Muscle of leg (tissue), 11 donors: Measurements from ENCODE around the gene HP1BP3. TPM values are rescaled to one million over a fixed set of nuclear protein-coding genes. Genes with fewer than 3 reads are reported as not detected.

ENCODE experiments used
- DNase-seq: peaks from one replicate; pipeline ENCODE4 v3.0.0; 2013
- H3K27ac ChIP-seq: one replicate; pipeline ENCODE4 v1.5.1; 2013; ENCODE audit warnings: mild to moderate bottlenecking, low read length, control low read depth
- H3K27me3 ChIP-seq: one replicate; pipeline ENCODE4 v1.6.1; 2013; ENCODE audit warnings: low read length; ENCODE audit not compliant: control insufficient read depth, insufficient read depth
- H3K36me3 ChIP-seq: one replicate; pipeline ENCODE4 v1.6.1; 2013; ENCODE audit warnings: low read length; ENCODE audit not compliant: control insufficient read depth, insufficient read depth
- H3K4me1 ChIP-seq: one replicate; pipeline ENCODE4 v1.6.1; 2013; ENCODE audit warnings: low read length; ENCODE audit not compliant: control insufficient read depth, insufficient read depth
- H3K4me3 ChIP-seq: one replicate; pipeline ENCODE4 v1.5.1; 2013; ENCODE audit warnings: low read length, control low read depth
- H3K9me3 ChIP-seq: replicated peaks from 2 replicates; pipeline ENCODE4 v1.6.1; 2013; ENCODE audit warnings: low read depth, low read length; ENCODE audit not compliant: control insufficient read depth
- WGBS: methylation state at CpG from one replicate; pipeline ENCODE4 v1.1.5; 2013; ENCODE audit warnings: missing lambda C conversion rate; ENCODE audit not compliant: insufficient coverage; 5-methylcytosine and 5-hydroxymethylcytosine counted together
- polyA plus RNA-seq, 8 donors: library from polyadenylated mRNA; unstranded; fragments of 120-200 nt; gene quantifications; one replicate each; pipeline versions ENCODE4 v1.2.1 to v1.2.3, GENCODE V29; 2013; ENCODE audit warnings: inconsistent platforms in 1 of 8, low replicate concordance in 1 of 8; ENCODE audit not compliant: insufficient read length in 8 of 8, insufficient read depth in 1 of 8
- total RNA-seq: library from RNA; stranded (reverse); fragments of 120-200 nt; gene quantifications from one replicate; pipeline ENCODE4 v1.2.4, GENCODE V29; 2013

HP1BP3 gene
- total and polyA plus RNA-seq, 9 donors, result 147 to 216 (median 164) TPM

DNA sequence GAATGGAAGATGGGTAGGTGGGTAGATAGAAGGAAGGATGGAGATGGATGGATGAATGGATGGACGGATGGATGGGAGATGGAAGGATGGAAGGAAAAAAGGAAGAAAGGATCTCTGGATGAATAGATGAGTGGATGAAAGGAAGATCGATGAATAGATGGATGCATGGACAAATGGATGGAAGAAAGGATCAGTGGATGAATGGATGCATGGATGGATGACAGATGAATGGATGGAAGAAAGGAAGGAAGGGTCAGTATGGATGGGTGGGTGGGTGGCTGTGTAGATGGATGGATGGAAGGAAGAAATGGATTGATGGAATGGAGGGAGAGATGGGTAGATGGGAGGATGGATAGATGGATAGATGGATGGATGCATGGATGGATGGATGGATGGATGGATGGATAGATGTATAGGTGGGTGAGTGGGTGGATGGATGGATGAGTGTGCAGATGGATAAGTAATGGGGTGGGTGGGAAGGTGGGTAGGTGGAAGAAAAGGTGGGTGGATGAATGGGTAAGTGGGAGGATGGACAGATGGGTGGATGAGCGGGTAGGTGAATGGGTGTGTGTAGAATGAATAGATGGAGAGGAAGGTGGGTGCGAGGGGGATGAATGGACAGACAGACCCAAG is 83.9 kb downstream of the HP1BP3 start:
- H3K4me1 ChIP-seq, result peaks cover 24% of the 10 kb centered on the region
- H3K36me3 ChIP-seq, result no peaks in the 10 kb centered on the region
- no peaks in the 10 kb centered on the region for H3K9me3 ChIP-seq
- H3K27me3 ChIP-seq, result no peaks in the 10 kb centered on the region
- DNase-seq, result no peak
- no peak overlapping the region for H3K27ac ChIP-seq
- H3K4me3 ChIP-seq, result no peak overlapping the region
- 88% methylated on average over 2 of the region's 4 CpGs for WGBS

DNA sequence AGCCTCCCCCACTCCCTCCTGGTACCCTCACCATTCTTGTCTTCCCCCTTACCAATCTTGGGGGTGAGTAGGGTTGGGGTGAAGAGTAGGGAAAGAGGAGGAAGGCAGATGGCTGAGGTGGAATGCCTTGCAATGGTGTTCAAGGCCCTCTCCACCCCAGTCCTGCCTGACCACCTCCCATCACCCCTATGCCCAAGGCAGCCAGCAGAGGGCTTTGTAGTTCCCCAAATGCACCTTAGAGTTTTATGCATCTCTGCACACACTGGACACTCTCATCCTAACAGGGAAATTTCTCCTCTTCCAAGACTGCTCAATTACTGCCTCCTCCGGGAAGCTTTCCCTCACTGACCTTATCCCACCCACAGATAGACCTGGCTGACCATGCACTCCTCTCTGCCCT is 84.7 kb downstream of the HP1BP3 start:
- WGBS, result no CpG with 5 or more reads among the region's 1 CpG
- Histone ChIP-seq H3K4me3 (no peak overlapping the region), H3K9me3 (no peaks in the 10 kb centered on the region), H3K4me1 (peaks cover 28% of the 10 kb centered on the region), H3K27ac (no peak overlapping the region), H3K36me3 (no peaks in the 10 kb centered on the region), H3K27me3 (no peaks in the 10 kb centered on the region)
- DNase-seq, result no peak

DNA sequence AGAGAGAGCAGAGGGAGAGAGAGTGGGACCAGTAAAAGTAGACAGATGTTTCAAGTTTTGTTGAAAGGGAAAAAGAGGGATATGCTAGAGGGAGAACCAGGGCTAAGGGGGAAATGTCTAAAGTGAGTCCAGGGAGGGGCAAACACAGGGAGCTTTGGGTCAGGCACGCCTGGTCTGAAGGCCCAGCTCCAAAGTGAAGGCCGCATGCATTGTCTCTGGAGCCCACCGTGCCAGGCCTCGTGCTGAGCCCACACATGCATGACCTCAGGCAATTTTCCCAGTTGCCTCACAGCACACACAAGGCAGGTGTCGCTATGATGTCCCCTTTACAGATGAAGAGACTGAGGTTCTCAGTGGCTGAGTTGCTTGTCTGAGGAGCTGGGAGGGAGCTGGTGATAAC is 85.3 kb downstream of the HP1BP3 start:
- H3K9me3 ChIP-seq, result no peaks in the 10 kb centered on the region
- H3K27ac ChIP-seq, result no peak overlapping the region
- DNase-seq, result no peak
- no peaks in the 10 kb centered on the region for H3K27me3 ChIP-seq
- no peak overlapping the region for H3K4me3 ChIP-seq
- peaks cover 32% of the 10 kb centered on the region for H3K4me1 ChIP-seq
- H3K36me3 ChIP-seq, result no peaks in the 10 kb centered on the region
- WGBS, result 87% methylated on average over 4 of the region's 5 CpGs

DNA sequence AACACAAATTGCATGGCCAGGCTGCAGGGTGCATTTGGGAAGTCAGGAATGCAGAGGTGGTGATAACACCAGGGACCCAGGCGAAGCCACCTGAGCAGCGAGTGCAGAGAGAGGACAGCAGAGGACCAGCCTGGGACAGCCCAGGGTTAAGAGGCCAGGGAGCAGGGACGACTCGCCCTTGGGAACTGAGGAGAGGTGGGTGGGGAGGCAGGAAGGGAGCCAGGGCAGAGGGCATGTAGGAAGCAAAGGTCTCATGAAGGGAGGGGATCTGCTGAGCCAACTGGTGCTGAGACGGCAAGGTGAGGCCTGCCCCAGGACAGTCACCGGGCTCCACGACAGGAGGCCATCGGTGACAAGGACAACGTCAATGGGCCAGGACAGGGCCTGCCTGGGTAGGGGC is 85.7 kb downstream of the HP1BP3 start:
- no peak for DNase-seq
- H3K4me1 ChIP-seq, result peaks cover 34% of the 10 kb centered on the region
- H3K9me3 ChIP-seq, result no peaks in the 10 kb centered on the region
- H3K27ac ChIP-seq, result no peak overlapping the region
- H3K36me3 ChIP-seq, result no peaks in the 10 kb centered on the region
- WGBS, result 80% methylated on average over 9 of the region's 9 CpGs
- H3K4me3 ChIP-seq, result no peak overlapping the region
- H3K27me3 ChIP-seq, result no peaks in the 10 kb centered on the region

DNA sequence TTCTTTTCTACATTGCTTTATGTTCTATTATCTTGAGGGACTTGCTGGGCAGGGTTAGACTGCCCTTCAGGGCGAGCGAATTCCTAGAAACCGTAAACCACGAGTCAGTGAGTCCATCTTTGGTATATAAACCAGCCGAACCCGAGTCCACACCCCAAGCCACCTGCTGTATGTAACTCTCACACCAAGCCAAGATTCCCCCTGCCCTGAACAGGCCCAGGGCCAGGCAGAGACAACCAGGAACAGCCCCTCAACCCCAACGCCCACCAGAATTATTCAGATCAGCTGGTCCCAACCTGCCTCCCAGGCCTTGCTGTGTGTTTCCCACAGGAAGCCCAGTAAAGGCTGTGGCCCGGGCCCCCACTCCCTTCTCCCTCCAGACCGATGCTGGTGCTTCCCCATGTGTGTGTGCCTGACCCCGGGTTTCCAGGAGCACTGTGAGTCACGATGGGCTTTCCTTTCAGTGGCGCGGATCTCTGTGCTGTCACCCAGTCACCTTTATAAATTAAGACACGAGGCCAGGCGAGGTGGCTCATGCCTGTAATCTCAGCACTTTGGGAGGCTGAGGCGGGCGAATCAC is 86.4 kb downstream of the HP1BP3 start:
- Histone ChIP-seq H3K4me3 (no peak overlapping the region), H3K4me1 (peaks cover 38% of the 10 kb centered on the region)
- WGBS, result 71% methylated on average over 13 of the region's 17 CpGs

DNA sequence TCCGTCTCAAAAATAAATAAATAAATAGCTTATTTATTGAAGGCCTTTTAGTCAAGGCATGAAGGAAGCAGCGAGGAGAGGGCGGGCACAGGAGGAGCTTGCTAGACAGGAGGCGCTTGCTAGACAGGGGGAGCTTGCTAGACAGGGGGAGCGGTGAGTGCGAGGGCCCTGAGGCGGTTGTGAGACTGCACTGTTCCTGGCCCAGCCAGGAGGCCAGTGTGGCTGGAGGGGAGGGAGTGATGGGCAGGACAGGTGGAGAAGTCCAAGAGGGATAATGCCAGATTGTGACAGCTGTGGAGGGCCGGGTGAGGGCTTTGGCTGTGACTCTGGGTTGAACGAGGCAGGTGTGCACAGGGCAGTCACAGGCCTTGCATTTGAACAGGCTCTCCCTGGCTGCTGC is 87.5 kb downstream of the HP1BP3 start:
- Histone ChIP-seq H3K4me3 (no peak overlapping the region), H3K9me3 (no peaks in the 10 kb centered on the region), H3K36me3 (no peaks in the 10 kb centered on the region), H3K27me3 (no peaks in the 10 kb centered on the region), H3K4me1 (peaks cover 38% of the 10 kb centered on the region), H3K27ac (peak overlapping the region; percentile 47)
- 82% methylated on average over 8 of the region's 9 CpGs for WGBS
- DNase-seq, result peak; percentile 83

More for the DNA sequence above, 86.4 kb downstream of the HP1BP3 start:
- Histone ChIP-seq H3K9me3 (no peaks in the 10 kb centered on the region), H3K36me3 (no peaks in the 10 kb centered on the region), H3K27me3 (no peaks in the 10 kb centered on the region), H3K27ac (no peak overlapping the region)
- no peak for DNase-seq

DNA sequence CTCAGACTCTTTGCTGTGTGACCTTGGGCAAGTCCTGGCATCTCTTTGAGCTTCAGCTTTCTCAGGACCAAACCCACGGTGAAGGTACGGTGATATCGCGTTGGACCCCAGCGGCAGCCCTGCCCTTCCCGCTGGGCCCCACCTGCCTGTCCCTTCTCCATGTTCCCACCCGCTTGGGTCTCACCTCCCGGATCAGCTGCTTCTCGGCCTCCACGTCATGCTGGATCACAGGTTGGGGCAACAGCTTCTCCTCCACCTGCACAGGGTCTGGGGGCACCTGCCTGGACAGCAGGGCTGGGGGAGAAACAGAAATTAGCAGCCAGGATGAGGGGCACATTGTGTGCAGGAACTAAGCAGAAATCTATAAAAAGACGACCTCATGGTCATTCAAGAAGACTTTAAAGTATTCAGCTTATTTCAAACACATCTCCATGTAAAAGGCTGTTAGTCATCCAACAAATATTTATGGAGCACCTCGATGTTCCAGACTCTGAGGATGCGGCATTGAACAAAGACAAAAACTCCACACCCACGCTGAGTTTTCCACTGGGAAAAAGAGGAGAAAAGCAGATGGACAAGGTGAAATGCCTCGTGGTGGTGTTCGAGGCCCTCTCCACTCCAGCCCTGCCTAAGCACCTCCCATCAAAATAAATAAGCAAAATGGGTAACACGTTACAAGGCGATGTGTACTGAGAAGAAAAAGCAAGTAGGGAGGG is 88.8 kb downstream of the HP1BP3 start:
- DNase-seq, result no peak
- no peaks in the 10 kb centered on the region for H3K36me3 ChIP-seq

DNA sequence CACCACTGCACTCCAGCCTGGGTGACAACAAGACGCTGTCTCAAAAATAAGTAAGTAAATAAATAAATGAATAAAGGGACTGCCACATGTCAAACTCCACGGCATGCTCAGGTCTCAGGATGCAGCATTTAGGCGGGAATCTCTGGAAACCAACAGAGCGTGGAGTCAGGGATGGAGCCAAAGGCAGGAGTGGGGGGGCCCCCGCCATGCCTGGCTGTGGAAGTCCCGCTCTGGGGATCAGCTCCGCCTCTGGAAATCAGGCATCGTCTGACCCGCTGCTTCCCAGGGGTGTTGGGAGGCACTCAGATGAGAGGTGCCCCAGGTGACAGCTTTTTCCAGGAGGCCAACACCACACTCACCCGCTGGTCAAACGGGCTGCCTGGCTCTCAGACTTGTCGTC is 89.5 kb downstream of the HP1BP3 start:
- H3K4me1 ChIP-seq, result peaks cover 38% of the 10 kb centered on the region
- H3K36me3 ChIP-seq, result no peaks in the 10 kb centered on the region
- WGBS, result 71% methylated on average over 10 of the region's 12 CpGs
- no peak overlapping the region for H3K4me3 ChIP-seq
- no peak overlapping the region for H3K27ac ChIP-seq
- H3K9me3 ChIP-seq, result no peaks in the 10 kb centered on the region
- no peaks in the 10 kb centered on the region for H3K27me3 ChIP-seq
- DNase-seq, result no peak

More for the DNA sequence above, 88.8 kb downstream of the HP1BP3 start:
- 84% methylated on average over 9 of the region's 18 CpGs for WGBS
- Histone ChIP-seq H3K9me3 (no peaks in the 10 kb centered on the region), H3K27me3 (no peaks in the 10 kb centered on the region), H3K4me3 (no peak overlapping the region), H3K4me1 (peaks cover 38% of the 10 kb centered on the region), H3K27ac (no peak overlapping the region)

DNA sequence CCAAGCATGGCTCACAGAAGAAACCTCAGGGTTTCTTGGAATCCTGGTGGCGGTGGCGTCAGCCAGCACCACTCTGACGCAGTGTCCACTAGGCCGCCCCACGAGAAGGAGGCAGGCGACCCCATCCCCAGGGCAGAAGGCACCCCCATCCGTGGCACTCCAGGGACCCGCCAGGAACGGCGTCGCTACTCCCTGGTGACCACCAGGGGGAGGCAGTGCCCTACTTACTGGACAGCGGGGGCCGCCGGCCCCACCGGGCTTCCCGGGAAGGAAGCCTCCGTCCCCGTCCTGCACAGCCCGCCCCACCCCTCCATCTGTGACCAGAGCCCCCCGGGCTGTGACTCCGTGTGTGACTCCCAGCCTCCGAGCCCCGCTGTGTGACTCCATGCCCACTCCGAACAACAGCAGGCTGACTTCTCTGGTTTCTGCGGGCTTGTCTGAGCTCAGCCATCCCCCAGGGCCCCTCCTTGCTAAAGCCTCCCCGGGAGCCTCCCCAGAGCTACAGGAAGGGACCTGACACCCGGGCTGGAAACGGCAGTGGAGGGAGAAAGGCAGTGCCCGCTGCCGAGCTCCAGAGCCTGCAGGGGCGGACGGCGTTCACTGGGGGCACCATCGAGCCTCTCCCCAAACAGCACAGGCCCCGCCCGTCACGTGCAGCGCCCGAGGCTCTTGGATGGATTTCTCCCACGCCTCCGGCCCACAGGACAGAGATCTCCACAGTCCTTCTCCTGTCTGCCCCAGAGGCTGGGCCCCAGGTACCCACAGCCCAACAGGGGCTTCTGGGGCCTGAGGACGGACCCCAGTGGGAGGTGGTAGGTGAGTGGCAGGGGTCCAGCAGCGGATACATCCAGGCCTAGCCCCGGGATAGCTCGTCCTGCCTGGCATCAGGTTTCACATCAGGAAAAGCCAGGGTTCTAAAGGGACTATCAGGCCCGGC is 90.4 kb downstream of the HP1BP3 start:
- no peaks in the 10 kb centered on the region for H3K36me3 ChIP-seq
- no peaks in the 10 kb centered on the region for H3K27me3 ChIP-seq
- peak overlapping the region; percentile 88 for H3K27ac ChIP-seq
- peak overlapping the region; percentile 56 for H3K4me3 ChIP-seq
- under 1% methylated on average over 43 of the region's 46 CpGs for WGBS
- H3K4me1 ChIP-seq, result peaks cover 38% of the 10 kb centered on the region
- H3K9me3 ChIP-seq, result no peaks in the 10 kb centered on the region
- DNase-seq, result peak; percentile 92

DNA sequence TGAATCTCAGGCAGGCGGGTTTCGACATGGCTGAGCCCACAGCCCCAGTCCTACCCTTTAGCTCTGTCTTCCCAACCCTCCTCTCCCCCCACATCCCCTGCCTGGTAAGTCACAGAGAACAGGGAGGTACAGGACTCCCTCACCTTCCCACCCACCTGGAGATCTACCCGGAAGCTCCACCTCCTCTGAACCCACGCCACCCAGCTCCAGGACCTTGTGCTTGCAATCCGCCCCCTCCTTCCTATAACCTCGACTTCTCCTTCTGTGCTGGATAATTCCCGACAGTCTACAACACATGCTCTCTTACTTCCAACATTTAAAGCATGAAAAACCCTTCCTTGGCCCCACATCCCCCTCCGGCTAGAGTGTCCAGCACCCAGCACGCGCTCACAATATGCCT is 91.6 kb downstream of the HP1BP3 start:
- H3K27me3 ChIP-seq, result no peaks in the 10 kb centered on the region
- no peaks in the 10 kb centered on the region for H3K9me3 ChIP-seq
- H3K4me3 ChIP-seq, result no peak overlapping the region
- DNase-seq, result no peak
- no peaks in the 10 kb centered on the region for H3K36me3 ChIP-seq
- peaks cover 33% of the 10 kb centered on the region for H3K4me1 ChIP-seq
- no peak overlapping the region for H3K27ac ChIP-seq
- 75% methylated on average over 10 of the region's 10 CpGs for WGBS
